ENCODE results near the gene TEX261.

TEX261 gene

DNA sequence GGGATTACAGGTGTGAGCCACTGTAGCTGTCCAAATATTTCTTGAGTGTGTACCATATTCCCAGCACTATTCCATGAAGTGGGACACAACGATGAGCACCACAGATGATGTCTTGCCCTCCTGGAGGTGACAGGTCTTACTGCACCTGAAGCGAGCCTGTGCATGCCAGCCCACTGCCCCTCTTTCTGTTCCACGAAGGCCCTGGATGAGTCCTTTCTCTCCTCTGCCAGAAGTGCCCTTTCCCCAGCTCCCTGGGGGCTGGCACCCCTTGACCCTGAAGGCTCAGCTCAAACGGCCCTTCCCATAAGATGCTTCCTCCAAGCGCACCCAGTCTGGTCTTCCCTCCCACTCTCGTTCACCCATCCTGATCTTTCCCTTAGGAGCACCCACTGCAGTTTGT lies 53.5 kb downstream of the TEX261 start:
- H3K4me3 ChIP-seq: no peak overlapping the region
- no peak overlapping the region for H3K27ac ChIP-seq

DNA sequence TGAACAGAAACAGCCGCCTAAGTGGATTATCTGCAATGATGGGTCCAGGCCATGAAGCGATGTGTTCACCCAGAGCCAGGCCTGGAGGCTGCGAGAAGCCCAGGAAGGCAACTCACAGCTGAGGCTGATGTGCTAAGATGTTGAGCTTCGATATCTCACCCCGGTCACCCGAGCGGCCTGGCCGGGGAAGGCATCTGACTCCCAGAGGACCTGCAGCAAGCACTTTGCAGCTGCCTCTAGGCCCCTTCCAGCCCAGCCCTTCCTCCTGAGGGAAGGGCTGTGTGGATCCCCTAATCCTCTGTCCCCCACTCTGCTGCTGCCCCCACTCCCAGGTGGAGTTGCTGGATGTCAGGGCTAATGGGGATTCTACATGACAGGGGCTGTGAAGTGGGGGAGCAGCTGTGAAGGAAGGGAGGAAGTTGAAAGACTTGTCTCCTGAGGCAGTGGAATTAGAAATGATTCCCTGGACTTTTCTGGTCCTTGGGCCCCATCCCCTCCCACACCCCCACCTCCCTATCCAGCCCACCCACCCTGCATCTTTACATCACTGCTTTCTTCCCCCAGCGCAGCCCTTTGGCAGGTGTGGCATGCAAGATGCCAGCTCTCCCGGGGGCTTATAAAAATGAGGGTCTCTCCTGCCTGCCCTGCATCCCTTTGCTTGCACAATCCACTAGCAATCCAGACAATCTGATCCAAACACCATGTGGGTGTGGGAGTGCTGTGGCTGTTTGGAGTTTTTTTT lies 54.7 kb downstream of the TEX261 start:
- H3K27ac ChIP-seq: no peak overlapping the region
- no peak overlapping the region for H3K4me3 ChIP-seq

DNA sequence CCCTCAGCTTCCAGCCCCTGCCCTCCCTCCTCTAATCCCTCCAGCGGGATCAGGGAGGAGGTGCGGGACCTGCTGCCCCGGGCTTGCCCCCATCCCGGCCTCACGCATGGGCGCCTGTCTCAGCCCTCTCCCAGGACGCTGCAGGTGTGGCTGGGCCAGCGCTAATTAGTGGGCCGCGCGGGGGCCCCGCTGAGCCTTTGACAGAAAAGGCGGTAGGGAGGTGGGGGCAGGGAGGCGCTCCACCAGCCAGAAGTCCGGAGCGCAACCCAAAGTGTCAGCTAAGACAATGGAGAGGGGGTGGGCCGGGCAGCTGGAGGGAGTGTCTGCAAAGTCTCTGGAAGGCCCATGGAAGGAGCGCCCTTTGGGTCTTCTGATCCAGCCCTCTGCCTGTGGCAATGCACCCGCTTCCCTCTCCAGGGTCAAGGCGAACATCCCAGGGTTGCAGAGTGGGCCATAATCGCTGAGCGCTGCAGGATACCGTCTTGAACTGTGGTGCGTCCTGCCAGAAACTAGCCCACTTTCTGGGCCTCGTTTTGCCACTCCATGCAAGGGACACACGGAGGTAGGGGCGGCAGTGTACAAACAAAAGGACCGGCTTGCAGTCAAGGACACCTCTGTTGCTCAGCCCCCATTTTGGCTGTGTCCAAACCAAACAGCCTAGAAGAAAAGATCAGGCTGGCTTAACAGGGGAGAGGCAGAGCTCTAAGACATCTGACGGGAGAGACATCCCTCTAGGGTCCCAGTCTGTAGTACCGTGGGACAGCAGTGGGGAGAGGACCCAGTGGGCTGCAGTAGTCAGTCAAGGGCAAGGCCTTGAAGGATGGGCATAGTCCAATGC lies 55.5 kb downstream of the TEX261 start:
- no peak overlapping the region for H3K4me3 ChIP-seq
- no peak overlapping the region for H3K27ac ChIP-seq

DNA sequence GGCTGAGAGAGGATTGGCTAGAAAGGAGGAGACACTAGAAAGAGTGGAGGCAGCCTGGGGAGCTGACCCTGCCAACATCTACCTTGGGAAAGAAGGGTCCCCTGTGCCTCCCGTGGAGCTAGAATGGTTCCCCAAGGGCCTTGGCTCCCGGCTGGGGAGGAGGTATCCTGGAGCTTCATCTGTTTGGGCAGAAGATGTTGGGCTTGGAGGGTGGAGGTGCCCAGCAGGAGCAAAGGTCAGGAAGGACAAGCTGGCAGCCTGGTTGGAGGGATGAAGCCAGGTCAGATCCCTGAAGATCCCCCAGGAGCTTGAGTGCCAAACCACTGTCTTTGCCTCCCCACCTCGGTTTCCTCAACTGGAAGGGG lies 56.1 kb downstream of the TEX261 start:
- Histone ChIP-seq H3K27ac (no peak overlapping the region), H3K4me3 (no peak overlapping the region)

DNA sequence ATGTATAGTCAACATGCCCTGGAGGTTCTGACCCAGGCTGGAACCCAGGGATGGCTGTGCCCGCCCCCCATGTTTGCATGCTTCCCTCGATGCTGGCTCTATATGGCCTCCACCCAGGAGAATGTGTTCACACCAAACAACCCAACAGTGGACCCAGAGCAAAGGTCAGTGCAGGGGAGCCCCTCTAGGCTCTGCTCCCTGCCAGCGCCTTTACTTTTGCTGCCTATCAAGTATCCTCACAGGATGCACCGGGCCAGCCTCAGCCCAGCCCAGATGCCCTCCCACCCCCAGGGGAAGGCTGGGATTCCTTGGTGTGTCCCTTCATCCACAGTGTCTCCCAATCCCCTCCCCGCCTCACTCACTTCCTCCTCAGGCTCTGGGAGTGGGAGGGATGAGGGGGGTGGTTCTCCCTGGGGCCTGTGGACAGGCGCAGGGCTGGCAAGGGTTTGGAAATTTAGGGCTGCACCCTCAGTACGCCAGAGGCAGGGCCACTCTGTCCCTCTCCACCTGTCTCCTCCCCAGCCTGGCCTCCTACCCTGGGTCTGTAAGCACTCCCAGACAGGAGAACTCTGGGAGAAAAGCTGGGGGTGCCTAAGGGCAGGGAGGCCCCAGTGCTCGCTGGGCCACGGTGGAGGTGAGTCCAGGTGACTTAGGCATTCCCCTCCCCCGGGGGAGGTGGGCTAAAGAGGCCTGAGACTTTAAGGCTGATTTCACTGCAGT lies 56.6 kb downstream of the TEX261 start:
- no peak overlapping the region for H3K4me3 ChIP-seq

DNA sequence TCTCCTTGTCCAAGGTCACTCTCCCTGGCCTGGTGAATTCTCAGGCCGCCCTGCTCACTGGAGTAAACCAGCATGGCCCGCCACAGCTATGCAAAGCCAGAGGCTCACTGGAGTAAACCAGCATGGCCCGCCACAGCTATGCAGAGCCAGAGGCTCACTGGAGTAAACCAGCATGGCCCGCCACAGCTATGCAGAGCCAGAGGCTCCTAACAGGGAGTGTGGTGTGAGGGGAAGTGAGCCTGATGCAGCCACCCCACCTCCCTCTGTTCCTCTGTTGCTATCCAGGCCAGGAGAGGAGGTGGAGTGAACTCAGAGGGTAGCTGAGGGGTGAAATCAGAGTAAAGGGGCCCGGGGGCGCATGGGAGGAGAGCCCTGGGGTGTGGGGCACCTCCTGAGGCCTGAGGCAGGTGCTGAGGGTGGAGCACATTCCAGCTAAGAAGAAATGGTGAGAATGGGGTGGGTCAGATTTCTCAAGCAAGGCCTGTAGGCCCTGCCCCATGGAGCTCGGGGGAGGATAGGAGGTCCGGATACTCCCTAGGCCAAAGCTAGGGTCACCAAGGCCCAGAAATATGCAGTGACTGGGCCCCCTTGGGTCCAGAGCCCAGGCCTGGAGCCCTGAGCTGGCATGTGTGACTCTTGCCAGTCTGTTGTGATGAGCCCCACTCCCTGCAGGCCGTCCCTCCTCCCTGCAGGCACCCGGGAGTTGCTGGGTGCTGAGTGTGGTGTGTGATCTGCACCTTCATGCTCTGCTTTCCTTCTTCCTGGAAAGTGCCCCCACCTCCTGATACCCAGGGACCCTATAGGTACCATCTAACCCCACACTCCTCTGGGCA lies 57.5 kb downstream of the TEX261 start:
- Histone ChIP-seq H3K27ac (peak overlapping the region in 1 of 21 experiments; percentile 24), H3K4me3 (no peak overlapping the region)

More for the DNA sequence above, 56.6 kb downstream of the TEX261 start:
- peak overlapping the region in 1 of 21 experiments; percentile 24 for H3K27ac ChIP-seq

DNA sequence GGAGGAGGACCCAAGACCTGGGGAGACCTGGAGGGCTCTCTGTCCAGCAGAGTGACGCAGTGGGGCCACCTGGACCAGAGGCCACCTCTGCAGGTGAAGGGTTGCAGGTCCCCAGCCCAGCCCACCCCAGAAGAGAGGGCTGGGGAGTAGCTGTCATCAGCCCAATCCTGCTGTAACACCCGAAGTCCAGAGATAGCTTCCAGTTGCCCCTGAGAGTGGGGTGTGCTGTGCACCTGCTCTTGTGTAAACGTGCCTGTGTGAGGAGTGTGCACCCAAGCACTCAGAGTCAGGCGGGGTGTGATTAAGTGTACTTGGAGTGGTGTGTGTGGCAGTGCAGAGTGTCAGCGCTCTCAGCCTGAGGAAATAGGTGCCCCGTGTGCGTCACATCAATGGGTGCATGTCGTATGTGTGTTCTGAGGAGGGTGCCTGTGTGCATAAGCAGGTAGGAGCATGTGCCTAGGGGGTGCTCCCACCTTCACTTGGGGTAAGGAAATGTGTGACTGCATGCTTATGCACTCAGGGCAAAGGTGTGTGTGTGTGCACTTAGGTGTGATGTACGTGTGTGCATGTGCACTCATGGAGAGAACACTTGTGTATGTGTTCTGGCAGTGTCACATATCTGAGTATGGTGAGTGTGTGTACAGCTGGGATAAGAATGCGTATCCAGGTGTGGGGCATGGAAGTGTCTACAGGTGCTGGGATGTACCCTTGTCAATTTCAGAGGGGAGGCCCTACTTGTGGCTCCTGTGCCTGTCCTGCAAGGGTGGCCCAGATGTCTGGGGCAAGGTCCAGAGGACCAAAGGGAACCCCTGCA lies 58.3 kb downstream of the TEX261 start:
- Histone ChIP-seq H3K4me3 (no peak overlapping the region), H3K27ac (peak overlapping the region in 2 of 21 experiments; percentile 24 to 34)
